HG03457 (cell line): ENCODE results near the gene IL36B.

Source experiments
- ATAC-seq: cut with Tn5 transposase; IDR thresholded peaks from one replicate; pipeline ENCODE4 v1.9.1; 2021; ENCODE audit warnings: moderate number of reproducible peaks; ENCODE audit not compliant: unreplicated experiment

IL36B gene

DNA sequence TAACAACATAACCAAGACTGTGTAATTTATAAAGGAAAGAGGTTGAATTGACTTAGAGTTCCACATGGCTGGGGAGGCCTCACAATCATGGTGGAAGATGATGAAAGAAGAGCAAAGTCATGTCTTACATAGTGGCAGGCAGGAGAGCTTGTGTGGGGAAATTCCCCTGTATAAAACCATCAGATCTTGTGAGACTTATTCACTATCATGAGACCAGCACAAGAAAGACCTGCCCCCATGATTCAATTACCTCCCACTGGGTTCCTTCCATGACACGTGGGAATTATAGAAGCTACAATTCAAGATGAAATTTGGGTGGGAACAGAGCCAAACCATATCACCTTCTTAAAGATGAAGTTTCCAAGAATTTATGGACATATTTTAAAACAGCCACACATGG lies 3.9 kb upstream of the IL36B start:
- no peak for ATAC-seq

DNA sequence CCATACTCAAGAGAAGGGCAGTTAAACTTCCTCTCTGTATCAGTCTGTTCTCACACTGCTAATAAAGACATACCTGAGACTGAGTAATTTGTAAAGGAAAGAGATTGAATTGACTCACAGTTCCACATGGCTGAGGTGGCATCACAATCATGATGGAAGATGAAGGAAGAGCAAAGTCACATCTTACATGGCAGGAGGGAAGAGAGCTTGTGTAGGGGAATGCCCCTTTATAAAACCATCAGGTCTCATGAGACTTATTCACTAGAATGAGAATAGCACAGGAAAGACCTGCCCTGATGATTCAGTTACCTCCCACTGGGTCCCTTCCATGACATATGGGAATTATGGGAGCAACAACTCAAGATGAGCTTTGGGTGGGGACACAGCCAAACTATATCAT lies 1.4 kb upstream of the IL36B start:
- ATAC-seq: no peak

DNA sequence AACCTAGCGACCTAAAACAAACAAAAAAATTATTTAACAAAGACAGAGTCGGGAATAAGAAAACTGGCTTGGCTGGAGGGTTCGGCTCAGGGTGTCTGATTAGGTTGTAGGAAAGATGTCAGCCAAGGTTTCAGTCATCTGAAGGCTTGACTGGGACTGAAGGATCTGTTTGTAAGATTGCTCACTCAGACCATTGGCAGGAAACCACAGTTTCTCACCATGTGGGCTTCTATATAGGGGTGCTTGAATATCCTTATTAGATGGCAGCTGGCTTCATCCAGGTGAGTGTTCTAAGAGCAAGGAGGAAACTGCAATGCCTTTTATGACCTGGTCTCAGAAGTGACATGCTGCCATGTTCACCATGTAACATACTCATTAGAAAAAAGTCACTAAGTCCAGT lies 999 bp upstream of the IL36B start:
- ATAC-seq: no peak

DNA sequence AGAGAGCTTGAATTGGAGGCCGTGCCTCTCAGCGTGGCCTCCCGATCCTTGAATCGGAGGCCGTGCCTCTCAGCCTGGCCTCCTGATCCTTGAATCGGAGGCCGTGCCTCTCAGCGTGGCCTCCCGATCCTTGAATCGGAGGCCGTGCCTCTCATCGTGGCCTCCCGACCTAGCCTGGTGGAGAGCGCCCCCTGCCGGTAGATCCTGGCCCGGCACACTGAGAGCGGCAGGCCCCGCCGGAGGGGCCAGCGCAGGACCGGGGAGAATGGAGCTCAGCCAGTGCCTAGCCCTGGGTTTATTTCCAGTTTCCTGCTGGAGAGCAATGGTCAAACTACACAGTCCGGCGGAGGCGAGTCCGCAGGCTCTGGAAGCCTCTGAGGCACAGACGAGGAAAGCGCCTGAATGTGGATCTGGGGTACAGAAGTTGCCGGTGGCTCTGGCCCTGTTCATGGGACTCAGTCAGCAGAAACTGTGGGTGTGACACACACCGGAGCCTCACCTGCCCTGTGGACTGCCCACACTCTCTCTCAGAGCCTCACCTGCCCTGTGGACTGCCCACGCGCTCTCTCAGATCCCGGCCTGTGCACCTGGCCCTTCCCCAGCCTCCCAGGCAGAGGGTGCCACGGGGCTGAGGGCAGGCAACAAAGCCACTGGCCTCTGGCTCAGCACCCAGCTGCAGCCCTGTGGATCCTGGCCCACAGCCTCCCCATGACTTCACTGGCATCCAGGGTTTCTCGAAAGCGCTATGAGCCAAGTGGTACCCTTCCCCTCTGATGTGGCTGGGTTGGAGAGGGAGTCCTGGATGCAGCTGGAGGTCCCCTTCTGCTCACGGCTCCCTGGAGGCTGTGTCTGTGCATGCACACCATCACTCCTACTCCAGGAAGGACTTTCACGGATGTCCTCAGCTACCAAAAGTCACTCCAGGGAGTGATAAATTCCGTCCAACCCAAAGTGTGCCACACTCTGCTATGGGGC lies 1.5 kb downstream of the IL36B start:
- ATAC-seq: no peak

DNA sequence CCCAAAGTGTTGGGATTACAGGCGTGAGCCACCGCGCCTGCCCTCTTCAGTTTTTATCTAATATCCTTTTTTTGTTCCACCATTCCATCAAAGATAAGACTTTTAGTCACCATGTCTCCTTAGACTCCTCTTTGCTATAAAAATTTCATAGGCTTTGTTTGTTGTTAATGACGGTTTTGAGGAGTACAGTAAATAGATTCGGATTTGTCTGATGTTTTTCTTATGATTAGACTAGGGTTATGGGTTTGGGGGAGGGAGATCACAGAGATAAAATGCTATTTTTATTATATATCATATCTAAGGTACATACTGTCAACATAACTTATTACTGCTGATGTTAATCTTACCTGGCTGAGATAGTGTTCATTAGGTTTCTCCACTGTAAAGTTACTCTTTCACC lies 6.2 kb downstream of the IL36B start:
- ATAC-seq: no peak

DNA sequence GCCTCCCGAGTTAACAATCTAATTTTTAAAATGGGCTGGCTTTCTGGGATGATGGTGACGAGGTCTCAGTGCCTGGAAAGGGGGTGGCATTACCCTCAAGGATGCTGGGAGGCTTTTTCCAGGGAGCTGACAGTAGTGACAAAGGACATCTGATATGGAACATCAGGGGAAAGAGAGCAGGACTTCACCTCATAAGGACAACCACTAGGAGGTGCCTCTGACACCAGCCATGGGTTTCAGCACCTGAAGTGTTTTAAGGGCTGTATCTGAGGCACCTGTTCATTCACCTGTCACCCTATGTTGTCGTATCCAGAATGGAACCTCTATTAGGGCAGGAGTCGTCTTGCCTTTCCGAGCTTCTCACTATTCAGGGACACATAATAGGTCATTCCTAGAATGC lies 10.8 kb downstream of the IL36B start:
- no peak for ATAC-seq

DNA sequence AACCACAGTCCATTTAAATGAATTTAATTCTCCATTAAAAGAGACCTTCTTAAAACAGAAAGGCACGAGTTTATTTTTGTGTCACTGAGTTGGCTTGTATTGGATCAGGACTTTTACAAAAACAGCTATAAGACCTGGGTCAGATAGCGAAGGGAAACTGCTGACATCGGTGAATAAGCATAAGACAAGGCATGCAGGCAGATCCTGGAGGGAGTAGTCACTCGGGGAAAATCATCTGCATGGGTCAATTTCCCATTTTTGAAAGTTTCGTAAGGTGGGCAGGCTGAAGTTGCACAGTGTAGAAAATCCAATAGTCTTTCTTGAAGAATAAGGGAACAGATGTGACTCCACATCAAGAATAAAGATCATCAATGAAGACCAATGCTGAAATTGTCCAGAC lies 12.9 kb downstream of the IL36B start:
- no peak for ATAC-seq

DNA sequence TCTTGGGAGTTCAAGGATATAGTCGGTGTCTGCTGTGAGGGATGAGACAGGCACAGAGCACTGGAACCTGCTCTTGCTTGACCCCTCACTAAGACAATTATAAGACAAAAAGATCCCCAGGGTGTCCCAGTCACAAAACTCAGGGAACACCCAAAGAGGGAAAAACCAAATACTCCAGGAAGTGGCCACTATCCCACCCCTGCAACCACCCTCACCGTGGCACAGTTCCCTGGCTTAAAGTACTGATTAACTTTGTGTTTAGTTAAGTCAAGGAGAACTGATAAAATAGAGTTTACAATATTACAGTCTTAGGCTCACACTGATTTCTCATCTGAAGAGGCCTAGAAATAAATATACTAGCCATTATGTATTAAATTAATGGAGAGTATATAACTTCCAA lies 13.5 kb downstream of the IL36B start:
- ATAC-seq: no peak

DNA sequence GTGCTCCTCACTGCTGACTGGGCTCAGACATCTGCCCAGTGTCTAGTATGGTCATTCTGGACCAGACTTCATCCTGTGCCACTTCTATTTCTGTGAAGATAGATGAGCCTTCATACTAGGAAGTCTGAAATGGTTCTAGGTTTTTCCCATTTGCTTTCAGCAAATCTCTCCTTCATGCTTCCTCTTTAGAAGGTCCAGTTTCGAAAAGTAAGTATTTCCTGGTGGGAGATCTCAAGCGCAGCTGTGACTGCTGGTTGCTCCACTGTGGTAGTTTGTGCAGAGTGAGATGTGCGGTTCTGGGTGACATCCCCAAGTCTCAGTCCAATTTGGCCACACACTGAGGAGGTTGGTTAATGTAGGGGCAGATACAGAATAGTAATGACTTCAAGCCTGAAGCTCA lies 14.4 kb downstream of the IL36B start:
- no peak for ATAC-seq

DNA sequence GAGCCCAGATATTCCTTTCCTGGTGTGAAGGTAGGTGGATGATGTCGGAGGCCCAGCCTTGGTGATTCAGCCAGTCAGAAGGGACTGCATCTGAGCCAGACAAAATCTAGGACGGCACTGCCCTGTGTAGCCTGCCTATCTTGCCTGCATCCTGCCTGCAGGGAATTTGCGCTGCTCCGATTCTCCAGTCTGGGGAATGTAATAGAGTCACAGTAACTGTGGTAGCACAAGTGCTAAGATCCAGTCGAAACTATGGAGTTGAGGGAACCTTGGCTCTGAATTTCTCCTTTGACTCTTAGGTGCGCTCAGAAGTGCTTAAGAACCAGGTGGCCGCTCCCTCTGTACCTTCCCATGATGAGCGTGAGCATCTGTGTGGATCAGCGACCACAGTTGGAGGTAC lies 15.9 kb downstream of the IL36B start:
- no peak for ATAC-seq

DNA sequence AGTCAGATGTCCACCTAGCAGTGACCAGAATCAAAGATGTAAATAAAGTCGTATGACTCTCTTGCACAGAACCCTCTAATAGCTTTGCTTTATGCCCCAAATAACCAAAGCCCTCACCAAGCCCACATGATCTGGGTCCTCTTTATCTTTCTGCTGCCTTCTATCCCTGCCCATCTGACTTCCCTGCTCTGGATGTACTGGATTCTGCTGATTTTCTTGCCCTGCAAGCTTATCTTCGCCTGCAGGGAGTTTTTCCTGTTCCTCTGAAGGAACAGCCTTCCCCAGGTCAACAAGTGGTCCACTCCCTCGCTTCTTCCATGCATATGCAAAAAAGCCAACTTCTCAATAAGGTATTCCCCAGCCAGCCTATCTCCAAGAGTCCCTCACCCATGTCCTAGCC lies 18.7 kb downstream of the IL36B start:
- ATAC-seq: no peak

DNA sequence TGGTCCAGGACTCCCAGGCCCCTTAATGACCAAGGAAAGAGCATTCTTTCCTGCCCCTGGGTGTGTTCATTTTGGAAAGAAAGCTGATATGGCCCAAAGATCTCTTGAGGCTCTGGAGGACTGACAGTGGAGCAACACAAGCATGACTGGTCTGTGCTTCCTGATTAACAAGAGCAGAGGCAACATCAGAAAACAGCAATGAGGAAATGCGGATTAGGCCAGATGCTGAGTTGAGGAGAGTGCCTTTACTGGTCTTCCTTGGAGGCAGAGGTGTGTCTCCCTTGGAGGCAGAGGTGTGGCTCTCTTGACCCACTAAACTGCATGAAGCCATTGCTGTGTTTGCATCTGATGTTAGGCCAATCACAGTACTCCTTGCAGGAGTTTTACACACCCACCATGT lies 19.9 kb downstream of the IL36B start:
- ATAC-seq: no peak

DNA sequence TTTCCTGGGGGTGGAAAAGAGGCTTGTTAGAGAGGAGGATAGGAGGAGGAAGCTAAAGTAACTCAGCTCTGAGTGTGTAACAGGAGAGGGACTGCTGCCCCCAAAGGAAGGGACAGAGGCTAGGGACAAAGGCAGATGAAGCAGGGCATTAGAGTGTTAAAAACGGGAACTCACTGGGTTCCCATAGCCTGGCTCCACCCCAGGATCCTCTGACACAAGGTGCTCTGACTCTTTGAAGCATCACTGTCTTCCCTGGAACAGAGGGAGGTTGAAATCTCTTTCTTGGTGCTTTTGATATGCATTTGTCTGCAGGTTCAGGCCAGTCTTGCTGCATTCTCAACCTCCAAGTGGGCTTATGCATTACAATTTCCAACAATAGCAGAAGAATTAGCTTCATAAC lies 24.6 kb downstream of the IL36B start:
- ATAC-seq: no peak

DNA sequence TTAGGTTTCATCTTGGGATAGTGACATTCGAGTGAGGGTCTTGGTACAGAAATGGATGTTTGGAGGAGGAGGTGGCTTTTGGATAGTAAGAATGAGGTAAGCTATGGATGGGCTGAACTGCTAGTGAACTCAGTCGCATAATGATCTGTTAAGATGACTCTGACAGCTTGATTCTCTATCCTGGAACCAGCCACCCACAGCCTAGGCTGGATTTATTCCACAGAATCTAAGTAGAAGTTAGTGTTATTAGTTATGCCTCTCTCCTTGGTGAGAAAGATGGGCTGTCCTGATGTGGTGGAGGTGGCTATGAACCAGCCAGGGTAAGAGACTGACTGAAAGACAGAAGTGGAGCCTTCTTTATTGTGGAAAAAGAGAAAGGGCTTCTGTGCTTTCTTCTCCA lies 25.0 kb downstream of the IL36B start:
- ATAC-seq: no peak

DNA sequence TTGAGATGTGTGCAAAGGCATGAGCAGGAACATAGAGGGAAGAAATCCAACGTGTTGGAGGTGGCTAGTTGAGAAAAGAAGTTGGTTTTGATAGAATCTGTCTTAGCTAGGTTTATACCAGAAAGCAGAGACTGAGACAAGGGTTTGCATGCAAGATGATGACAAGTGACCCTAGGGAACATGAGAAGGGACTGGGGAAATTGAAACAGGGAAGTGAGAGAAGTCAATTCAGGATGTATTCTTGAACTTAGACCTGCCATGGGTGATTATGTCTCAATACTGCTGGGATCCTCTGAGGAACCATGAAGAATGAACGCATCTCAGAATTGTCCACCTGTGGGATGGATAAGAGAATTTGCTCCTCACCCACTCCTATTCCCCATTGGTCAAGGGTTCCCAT lies 26.9 kb downstream of the IL36B start:
- no peak for ATAC-seq

DNA sequence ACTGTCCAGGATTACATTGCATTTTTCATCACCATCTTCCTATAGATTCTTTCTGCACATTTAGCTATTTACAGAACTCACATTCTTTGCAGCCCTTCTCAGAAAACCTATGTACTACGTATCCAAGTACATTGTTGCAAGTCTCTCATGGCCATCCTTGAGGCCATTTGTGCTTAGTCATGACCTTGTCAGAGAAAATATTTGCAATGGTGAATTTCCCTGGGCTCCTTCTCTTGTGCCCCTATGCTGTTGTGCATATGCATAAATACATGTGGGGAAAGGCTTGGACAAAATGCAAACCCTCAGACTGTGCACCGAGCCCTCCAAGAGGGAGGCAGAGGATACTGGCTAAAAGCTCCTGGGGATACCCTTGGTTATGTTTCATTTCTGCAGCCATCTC lies 27.9 kb downstream of the IL36B start:
- ATAC-seq: no peak

DNA sequence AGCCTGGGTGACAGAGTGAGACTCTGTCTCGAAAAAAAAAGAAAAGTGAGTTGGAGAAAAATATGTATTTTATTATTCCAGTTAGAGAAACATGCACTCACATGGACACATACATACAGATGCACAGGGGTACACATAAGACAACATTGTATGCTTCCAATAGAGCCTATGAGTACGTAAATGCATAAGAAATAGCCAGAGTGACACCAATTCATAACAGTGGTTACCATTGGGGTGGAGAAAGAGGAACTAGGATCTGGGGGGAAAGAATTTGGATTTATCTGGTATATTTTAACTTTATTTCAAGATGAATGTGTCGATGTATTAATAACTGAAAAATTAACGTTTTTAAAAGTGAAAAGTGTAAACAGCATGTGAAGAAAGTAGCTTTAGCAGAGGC lies 31.4 kb downstream of the IL36B start:
- no peak for ATAC-seq

DNA sequence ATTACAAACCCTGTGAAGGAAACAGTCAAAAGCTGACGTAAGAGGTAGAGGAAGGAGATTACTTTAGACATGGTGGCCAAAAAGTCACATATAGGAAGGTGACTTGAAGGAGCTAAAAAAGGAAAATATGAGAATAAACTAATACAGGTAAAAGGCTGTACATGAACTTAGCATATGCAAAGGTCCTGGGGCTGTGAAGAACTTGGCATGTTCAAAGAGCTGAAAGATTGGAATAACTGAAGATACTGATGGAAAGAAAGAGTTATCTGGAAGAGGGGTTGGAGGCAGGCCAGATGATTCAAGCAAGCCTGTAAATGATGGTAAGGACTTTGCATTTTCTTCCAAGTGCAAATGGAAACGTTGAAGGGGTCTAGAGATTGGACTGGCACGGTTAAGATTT lies 34.2 kb downstream of the IL36B start:
- ATAC-seq: no peak

DNA sequence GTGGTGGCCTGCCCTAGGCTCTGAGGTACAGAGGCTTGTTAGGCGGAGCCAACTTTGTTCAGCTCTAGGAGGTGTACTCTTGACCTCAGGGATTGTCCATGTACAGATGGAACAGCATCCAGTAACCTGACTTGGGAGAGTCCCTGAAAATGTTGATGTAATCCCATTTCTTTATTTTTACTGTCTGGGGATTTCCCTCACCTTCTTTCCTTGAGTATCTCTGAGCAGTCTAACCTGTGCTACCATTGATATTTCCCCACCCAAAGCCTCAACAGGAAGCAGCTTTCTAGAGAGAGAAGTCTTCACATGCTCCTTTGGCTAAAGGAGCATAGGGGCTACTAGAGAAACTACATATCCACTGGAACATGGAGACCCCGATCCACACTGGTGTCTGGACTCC lies 37.0 kb downstream of the IL36B start:
- no peak for ATAC-seq

DNA sequence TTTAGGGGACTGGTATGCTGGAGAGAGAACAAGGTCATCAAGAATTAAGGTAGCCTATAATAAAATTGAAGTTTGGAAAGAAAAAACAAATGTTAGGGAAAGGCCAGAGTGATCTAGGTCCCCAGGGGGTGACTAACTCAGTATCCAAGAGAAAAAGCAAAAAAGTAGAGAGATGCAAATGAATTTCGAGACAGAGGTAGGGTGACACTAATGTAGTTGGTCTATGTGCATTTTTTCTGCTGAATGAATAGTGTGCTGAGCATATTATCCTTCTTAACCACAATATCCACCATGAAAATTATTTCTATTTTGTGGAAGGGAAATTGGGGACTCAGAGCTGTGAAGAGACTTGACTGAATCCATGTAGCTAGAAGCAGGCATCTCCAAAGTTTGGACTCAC lies 37.6 kb downstream of the IL36B start:
- ATAC-seq: no peak

DNA sequence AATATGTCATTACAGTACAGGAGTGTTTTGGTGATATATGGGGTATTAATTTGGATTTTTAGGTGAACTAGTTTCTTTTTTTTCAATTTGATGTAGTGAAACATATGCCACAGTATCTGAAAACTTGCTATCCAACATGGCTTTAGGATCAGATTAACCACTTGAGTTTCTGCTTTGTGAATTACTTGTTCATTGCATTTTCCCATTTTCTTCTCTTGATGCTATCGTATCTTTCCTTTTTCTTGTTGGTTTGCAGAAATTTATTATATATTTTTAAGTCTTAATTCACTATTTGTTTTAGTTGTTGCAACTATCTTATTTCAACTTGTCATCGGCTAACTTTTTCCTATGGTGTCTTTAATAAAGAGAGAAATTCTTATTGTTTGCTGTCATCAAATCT lies 38.6 kb downstream of the IL36B start:
- no peak for ATAC-seq

DNA sequence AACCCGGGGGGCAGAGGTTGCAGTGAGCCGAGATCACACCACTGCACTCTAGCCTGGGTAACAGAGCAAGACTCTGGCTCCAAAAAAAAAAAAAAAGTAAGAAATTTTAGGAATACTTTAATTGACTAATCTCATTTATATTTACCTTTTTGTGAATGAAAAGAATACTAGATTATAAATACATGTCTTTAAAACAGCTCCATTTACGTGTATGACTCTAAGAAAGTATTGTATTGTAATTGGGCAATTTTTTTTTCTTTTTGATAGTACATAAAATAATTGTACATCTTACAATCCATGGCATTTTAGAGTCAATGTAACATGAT lies 39.4 kb downstream of the IL36B start:
- ATAC-seq: no peak
